CD14-positive monocyte (primary cell): Measurements from ENCODE around the gene PARP4. TPM values are rescaled to one million over a fixed set of nuclear protein-coding genes. Genes with fewer than 3 reads are reported as not detected.
"Not testable (repeated sequence)": the region's sequence is repeated elsewhere in the genome, so short reads cannot be mapped to it uniquely, and the experiment has no call there.

Source experiments
- DNase-seq, 3 donors: peaks; one replicate each; pipeline ENCODE4 v3.0.0-alpha.2; 2011 to 2022
- H2AFZ ChIP-seq: 2 replicates; pipeline ENCODE4 v1.6.0; 2012; ENCODE audit warnings: mild to moderate bottlenecking, low read depth, low read length, inconsistent platforms; ENCODE audit not compliant: insufficient read depth, poor library complexity, severe bottlenecking
- H3K27ac ChIP-seq, 2 donors: 1 replicate in 1 of 2; 2 replicates in 1 of 2; pipeline ENCODE4 v1.5.1; 2012 to 2013; ENCODE audit warnings: low read length in 2 of 2, control low read depth in 1 of 2, inconsistent platforms in 1 of 2, low read depth in 1 of 2, mild to moderate bottlenecking in 1 of 2
- H3K27me3 ChIP-seq, 2 donors: one replicate each; pipeline versions ENCODE4 v1.6.0 to v1.6.1; 2011 to 2013; ENCODE audit warnings: low read length in 2 of 2; ENCODE audit not compliant: control insufficient read depth in 2 of 2, insufficient read depth in 2 of 2
- H3K36me3 ChIP-seq, 2 donors: replicated peaks in 1 of 2; 1 replicate in 1 of 2; 2 replicates in 1 of 2; pipeline versions ENCODE4 v1.5.1 to v1.6.1; 2012 to 2013; ENCODE audit warnings: low read length in 2 of 2, control low read depth in 1 of 2, inconsistent platforms in 1 of 2, mild to moderate bottlenecking in 1 of 2; ENCODE audit not compliant: insufficient read depth in 2 of 2, control insufficient read depth in 1 of 2
- H3K4me1 ChIP-seq, 2 donors: 1 replicate in 1 of 2; 2 replicates in 1 of 2; pipeline versions ENCODE4 v1.5.1 to v1.6.1; 2012 to 2013; ENCODE audit warnings: low read length in 2 of 2, control low read depth in 1 of 2, inconsistent platforms in 1 of 2, mild to moderate bottlenecking in 1 of 2, moderate library complexity in 1 of 2; ENCODE audit not compliant: insufficient read depth in 2 of 2, control insufficient read depth in 1 of 2
- H3K4me2 ChIP-seq: replicated peaks from 2 replicates; pipeline ENCODE3; 2012; ENCODE audit warnings: low read length, moderate library complexity, mild to moderate bottlenecking; ENCODE audit not compliant: poor library complexity, severe bottlenecking; ENCODE audit errors: extremely low read depth
- H3K4me3 ChIP-seq, 3 experiments: fragments of 200-600 bp in 1 of 3; sonication (generic) in 1 of 3; replicated peaks in 1 of 3; 1 replicate in 2 of 3; 2 replicates in 1 of 3; pipeline ENCODE4 v1.5.1; 2011 to 2013; ENCODE audit warnings: low read length in 3 of 3, mild to moderate bottlenecking in 3 of 3, control low read depth in 2 of 3, low read depth in 2 of 3, inconsistent platforms in 1 of 3, moderate library complexity in 1 of 3
- H3K79me2 ChIP-seq: 2 replicates; pipeline ENCODE4 v1.6.0; 2012; ENCODE audit warnings: mild to moderate bottlenecking, control low read depth, inconsistent platforms, low read length, moderate library complexity; ENCODE audit not compliant: insufficient read depth
- H3K9ac ChIP-seq: 2 replicates; pipeline ENCODE4 v1.6.0; 2017; ENCODE audit warnings: low read length, mild to moderate bottlenecking; ENCODE audit not compliant: insufficient read depth, poor library complexity, severe bottlenecking
- H3K9me3 ChIP-seq, 2 donors: replicated peaks in 1 of 2; 1 replicate in 1 of 2; 2 replicates in 1 of 2; pipeline versions ENCODE4 v1.5.1 to v1.6.1; 2012 to 2013; ENCODE audit warnings: low read length in 2 of 2, control low read depth in 1 of 2; ENCODE audit not compliant: control insufficient read depth in 1 of 2, insufficient read depth in 1 of 2
- H4K20me1 ChIP-seq: 2 replicates; pipeline ENCODE4 v1.6.0; 2012; ENCODE audit warnings: mild to moderate bottlenecking, low read length, control low read depth, moderate library complexity; ENCODE audit not compliant: insufficient read depth
- H3K27ac Mint-ChIP-seq, 7 donors: one replicate each; pipeline ENCODE4 v1.8.0; 2020; ENCODE audit warnings: mild to moderate bottlenecking in 7 of 7, mixed read lengths in 7 of 7, moderate library complexity in 6 of 7, inconsistent platforms in 2 of 7
- H3K27me3 Mint-ChIP-seq, 3 donors: one replicate each; pipeline ENCODE4 v1.8.0; 2021 to 2022; ENCODE audit warnings: low read depth in 3 of 3, mild to moderate bottlenecking in 3 of 3, mixed read lengths in 3 of 3, moderate library complexity in 3 of 3, inconsistent platforms in 1 of 3
- H3K36me3 Mint-ChIP-seq, 2 donors: one replicate each; pipeline ENCODE4 v1.8.0; 2020; ENCODE audit warnings: mixed read lengths in 2 of 2, inconsistent platforms in 1 of 2, mild to moderate bottlenecking in 1 of 2
- H3K4me1 Mint-ChIP-seq: one replicate; pipeline ENCODE4 v1.8.0; 2020; ENCODE audit warnings: mild to moderate bottlenecking, mixed read lengths
- H3K4me3 Mint-ChIP-seq, 2 donors: one replicate each; pipeline ENCODE4 v1.8.0; 2020; ENCODE audit warnings: mild to moderate bottlenecking in 2 of 2, mixed read lengths in 2 of 2, moderate library complexity in 1 of 2
- H3K9me3 Mint-ChIP-seq, 7 donors: one replicate each; pipeline ENCODE4 v1.8.0; 2020 to 2022; ENCODE audit warnings: mixed read lengths in 7 of 7, mild to moderate bottlenecking in 6 of 7, moderate library complexity in 6 of 7, inconsistent platforms in 2 of 7
- WGBS: methylation state at CpG from one replicate; pipeline ENCODE4 v1.1.5; 2013; ENCODE audit warnings: missing lambda C conversion rate; ENCODE audit not compliant: insufficient coverage; 5-methylcytosine and 5-hydroxymethylcytosine counted together
- intact Hi-C, 2 donors: fragments of 100-400 bp; cut with micrococcal nuclease; formaldehyde crosslinking; loops; one replicate each; pipeline versions ENCODE4 v1.15.0 to v1.15.1; 2023
- polyA plus RNA-seq, 3 donors: library from polyadenylated mRNA; depleted of rRNA in 1 of 3; unstranded in 2 of 3; stranded (reverse) in 1 of 3; fragments of 300-500 nt in 2 of 3; fragments of >200 nt in 1 of 3; fragmentation: Illumina TruSeq in 2 of 3; gene quantifications; 1 replicate in 2 of 3; 2 replicates in 1 of 3; pipeline ENCODE4 v1.2.3, GENCODE V29; 2012 to 2021
- TF ChIP-seq, protein P1 (sequence below): fragments of 200-600 bp; IDR thresholded peaks from one replicate; pipeline ENCODE4 v1.8.0; 2022; ENCODE audit warnings: antibody characterized with exemption, mild to moderate bottlenecking

Gene PARP4
- polyA plus RNA-seq, 3 donors: 34.0 to 56.8 (median 51.9) TPM

DNA sequence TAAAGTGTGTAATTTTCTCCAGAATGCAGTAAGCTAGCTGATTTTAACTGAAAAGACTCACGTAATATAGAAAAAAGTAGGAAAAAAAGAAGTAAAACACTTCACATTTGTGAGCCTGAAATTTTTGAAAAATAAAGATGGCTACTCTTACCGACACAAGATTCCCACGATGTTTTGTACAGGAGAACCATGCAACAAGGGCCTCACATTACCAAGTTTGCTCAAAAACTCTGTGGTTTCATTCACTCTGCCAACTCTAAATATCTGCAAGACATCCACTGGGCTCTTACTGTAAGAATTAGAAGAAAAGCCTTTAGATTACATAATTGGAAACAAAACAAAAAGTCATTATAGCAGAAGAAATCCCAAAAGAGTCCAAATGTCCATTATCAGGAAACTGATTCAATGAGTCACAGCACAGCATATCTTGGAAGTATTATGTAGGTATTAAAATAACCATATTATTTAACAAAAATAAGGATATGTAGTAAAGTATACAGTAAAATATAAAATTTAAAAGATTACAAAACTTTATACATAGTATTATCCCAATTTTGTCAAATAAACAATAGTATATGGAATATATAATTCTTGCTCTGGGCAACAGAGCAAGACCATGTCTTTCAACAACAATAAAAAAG, 26.4 kb downstream of the PARP4 start:
- H3K4me3 ChIP-seq, intact Hi-C loops, DNase-seq, H3K79me2 ChIP-seq, H2AFZ ChIP-seq, H3K9ac ChIP-seq, H3K9me3 ChIP-seq, H3K27me3 Mint-ChIP-seq, H3K4me2 ChIP-seq, H3K9me3 Mint-ChIP-seq, H3K27ac ChIP-seq, H3K4me1 Mint-ChIP-seq, H4K20me1 ChIP-seq, H3K4me3 Mint-ChIP-seq, H3K27me3 ChIP-seq, H3K4me1 ChIP-seq: not testable (repeated sequence)
- peaks cover 81 to 99% of the 10 kb centered on the region in 2 donors for H3K36me3 ChIP-seq
- no CpG with 5 or more reads among the region's 3 CpGs for WGBS
- Mint-ChIP-seq H3K36me3 (peaks cover 88 to 95% of the 10 kb centered on the region in 2 donors), H3K27ac (peak overlapping the region in 1 of 7 donors; percentile 15)

DNA sequence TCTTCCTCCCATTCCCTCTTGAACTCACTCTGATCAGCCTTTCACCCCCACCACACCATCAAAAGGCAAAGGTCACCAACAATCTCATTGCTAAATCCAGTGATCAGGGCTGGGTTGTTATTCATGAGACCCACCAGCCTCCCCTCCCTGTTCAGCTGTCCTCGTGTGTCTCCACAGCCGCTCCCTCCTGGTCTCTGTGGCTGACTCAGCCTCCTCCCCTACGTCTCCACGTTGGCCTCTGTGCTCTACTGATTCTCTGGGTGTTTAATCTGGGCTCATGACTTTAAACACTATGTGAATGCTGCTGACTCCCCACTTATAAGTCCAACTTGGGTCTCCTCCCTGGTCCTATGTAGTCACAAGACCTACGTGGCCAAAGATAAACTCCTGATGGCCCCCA, 38.9 kb downstream of the PARP4 start:
- TF ChIP-seq, protein P1, sequence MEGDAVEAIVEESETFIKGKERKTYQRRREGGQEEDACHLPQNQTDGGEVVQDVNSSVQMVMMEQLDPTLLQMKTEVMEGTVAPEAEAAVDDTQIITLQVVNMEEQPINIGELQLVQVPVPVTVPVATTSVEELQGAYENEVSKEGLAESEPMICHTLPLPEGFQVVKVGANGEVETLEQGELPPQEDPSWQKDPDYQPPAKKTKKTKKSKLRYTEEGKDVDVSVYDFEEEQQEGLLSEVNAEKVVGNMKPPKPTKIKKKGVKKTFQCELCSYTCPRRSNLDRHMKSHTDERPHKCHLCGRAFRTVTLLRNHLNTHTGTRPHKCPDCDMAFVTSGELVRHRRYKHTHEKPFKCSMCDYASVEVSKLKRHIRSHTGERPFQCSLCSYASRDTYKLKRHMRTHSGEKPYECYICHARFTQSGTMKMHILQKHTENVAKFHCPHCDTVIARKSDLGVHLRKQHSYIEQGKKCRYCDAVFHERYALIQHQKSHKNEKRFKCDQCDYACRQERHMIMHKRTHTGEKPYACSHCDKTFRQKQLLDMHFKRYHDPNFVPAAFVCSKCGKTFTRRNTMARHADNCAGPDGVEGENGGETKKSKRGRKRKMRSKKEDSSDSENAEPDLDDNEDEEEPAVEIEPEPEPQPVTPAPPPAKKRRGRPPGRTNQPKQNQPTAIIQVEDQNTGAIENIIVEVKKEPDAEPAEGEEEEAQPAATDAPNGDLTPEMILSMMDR: no peak
- no peak overlapping the region for H3K4me3 ChIP-seq
- peaks cover 7% of the 10 kb centered on the region for H4K20me1 ChIP-seq
- H3K9me3 Mint-ChIP-seq: no peaks in the 10 kb centered on the region
- no peaks in the 10 kb centered on the region for H3K4me1 Mint-ChIP-seq
- DNase-seq: no peak
- H3K9ac ChIP-seq: no peak overlapping the region
- 100% methylated on average over 1 of the region's 5 CpGs for WGBS
- no peaks in the 10 kb centered on the region for H3K27me3 ChIP-seq
- no peak overlapping the region for H3K4me2 ChIP-seq
- H3K27ac Mint-ChIP-seq: peak overlapping the region in 3 of 7 donors; percentile 1 to 82 (median 21)
- no peaks in the 10 kb centered on the region for H3K4me1 ChIP-seq
- no peaks in the 10 kb centered on the region for H3K79me2 ChIP-seq
- H3K36me3 ChIP-seq: peaks cover 89 to 100% of the 10 kb centered on the region in 2 donors
- no peak overlapping the region for H3K4me3 Mint-ChIP-seq
- H3K27ac ChIP-seq: no peak overlapping the region
- intact Hi-C loops: no loop called here
- no peaks in the 10 kb centered on the region for H3K27me3 Mint-ChIP-seq
- no peak overlapping the region for H2AFZ ChIP-seq
- H3K36me3 Mint-ChIP-seq: peaks cover 91 to 94% of the 10 kb centered on the region in 2 donors
- no peaks in the 10 kb centered on the region for H3K9me3 ChIP-seq

DNA sequence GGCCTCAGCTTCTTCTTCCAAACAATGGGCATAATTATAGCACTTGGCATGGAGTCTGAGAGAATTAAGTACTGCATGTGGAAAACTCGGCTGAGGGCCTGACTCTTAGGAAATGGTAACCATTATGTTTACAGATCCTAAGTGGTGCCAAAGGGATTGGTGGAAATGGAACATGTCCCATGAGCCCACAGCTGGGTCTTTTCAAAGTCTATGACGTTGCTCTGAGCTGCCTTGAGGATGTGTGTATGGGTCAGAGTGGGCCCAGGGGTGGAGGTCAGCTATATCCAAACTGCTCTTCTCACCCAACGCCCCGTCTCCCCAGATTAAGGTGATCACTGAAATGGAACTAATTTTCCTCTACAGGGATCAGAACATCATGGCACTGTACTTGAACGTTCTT, 40.4 kb downstream of the PARP4 start:
- H3K36me3 Mint-ChIP-seq: peaks cover 95 to 97% of the 10 kb centered on the region in 2 donors
- H3K9me3 Mint-ChIP-seq, H3K4me1 Mint-ChIP-seq, H3K27me3 ChIP-seq, H3K27ac ChIP-seq, H3K27ac Mint-ChIP-seq, H4K20me1 ChIP-seq, DNase-seq, H3K79me2 ChIP-seq, H3K9ac ChIP-seq, H3K4me2 ChIP-seq, H3K27me3 Mint-ChIP-seq, intact Hi-C loops, H3K9me3 ChIP-seq, H3K4me3 ChIP-seq, H2AFZ ChIP-seq, H3K4me3 Mint-ChIP-seq, H3K4me1 ChIP-seq: not testable (repeated sequence)
- H3K36me3 ChIP-seq: peaks cover 89 to 100% of the 10 kb centered on the region in 2 donors
- 100% methylated on average over 3 of the region's 5 CpGs for WGBS
